ENCODE data around the gene LIPC.

DNA sequence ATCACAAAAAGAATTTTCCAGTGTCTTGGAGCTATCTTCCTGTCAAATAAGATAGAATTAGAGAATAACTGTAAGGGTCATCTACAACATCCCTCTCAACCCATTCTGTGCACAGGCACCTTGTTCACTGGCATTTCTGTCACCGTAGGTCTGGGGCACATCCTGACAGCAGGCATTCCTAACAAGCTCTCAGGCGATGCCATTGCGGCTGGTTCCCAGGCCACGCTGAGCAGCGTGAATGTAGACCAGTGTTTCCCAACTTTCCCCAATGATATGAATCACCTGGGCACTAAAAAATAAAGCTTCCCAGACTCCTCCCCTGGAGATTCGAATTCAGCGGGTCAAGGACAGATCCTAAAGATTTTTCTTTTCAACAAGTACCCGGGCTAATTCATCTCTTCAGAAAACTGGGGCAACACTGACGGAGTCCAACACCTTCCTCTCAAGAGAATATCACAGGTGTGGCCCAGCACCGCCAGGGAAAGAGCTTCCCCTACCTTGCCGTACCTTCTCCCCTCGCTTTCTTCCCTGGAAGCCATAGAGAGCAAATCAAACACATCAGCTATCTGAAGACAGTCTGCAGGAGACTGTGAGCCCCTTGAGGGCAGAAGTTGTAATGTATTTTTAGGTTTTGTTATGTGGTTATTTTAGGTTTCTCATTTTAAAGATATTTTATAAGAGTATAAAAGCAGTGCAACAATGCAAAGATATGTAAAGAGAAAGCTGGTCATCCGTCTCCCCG is 143.4 kb downstream of the LIPC start:
- TF ChIP-seq, protein P1, sequence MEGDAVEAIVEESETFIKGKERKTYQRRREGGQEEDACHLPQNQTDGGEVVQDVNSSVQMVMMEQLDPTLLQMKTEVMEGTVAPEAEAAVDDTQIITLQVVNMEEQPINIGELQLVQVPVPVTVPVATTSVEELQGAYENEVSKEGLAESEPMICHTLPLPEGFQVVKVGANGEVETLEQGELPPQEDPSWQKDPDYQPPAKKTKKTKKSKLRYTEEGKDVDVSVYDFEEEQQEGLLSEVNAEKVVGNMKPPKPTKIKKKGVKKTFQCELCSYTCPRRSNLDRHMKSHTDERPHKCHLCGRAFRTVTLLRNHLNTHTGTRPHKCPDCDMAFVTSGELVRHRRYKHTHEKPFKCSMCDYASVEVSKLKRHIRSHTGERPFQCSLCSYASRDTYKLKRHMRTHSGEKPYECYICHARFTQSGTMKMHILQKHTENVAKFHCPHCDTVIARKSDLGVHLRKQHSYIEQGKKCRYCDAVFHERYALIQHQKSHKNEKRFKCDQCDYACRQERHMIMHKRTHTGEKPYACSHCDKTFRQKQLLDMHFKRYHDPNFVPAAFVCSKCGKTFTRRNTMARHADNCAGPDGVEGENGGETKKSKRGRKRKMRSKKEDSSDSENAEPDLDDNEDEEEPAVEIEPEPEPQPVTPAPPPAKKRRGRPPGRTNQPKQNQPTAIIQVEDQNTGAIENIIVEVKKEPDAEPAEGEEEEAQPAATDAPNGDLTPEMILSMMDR (IDR thresholded peaks at IDR 0.05; ENCODE audit: insufficient read depth, low read length, poor library complexity, severe bottlenecking) = no peak
- no peak for TF ChIP-seq EZH2phosphoT487 (conservative IDR thresholded peaks at IDR 0.05; ENCODE audit: low read length)
